Smooth muscle cell (in vitro differentiated cells): ENCODE measurements around the gene OTOS. TPM values are rescaled to one million over a fixed set of nuclear protein-coding genes. Genes with fewer than 3 reads are reported as not detected.

Experiments used
- DNase-seq: peaks from one replicate; lab custom pipeline; 2025; ENCODE audit not compliant: unreplicated experiment; lab: John Stamatoyannopoulos, UW
- H2AFZ ChIP-seq: fragments of 200-600 bp; sonication (generic); 2 replicates; pipeline ENCODE4 v1.6.0; 2016; ENCODE audit warnings: antibody characterized with exemption, low read depth, mild to moderate bottlenecking
- H3F3A ChIP-seq: fragments of 200-600 bp; sonication (generic); 2 replicates; pipeline ENCODE4 v1.6.0; 2017; ENCODE audit warnings: antibody characterized with exemption, low read depth
- H3K27ac ChIP-seq: fragments of 200-600 bp; sonication (generic); 2 replicates; pipeline ENCODE4 v1.5.1; 2016; ENCODE audit warnings: low read depth, mild to moderate bottlenecking
- H3K27me3 ChIP-seq: fragments of 200-600 bp; sonication (generic); 2 replicates; pipeline ENCODE4 v1.6.1; 2016; ENCODE audit warnings: low read depth, mild to moderate bottlenecking
- H3K36me3 ChIP-seq: fragments of 200-600 bp; sonication (generic); 2 replicates; pipeline ENCODE4 v1.5.1; 2016; ENCODE audit warnings: low read depth
- H3K4me1 ChIP-seq: fragments of 200-600 bp; sonication (generic); 2 replicates; pipeline ENCODE4 v1.5.1; 2016; ENCODE audit warnings: low read depth
- H3K4me2 ChIP-seq: fragments of 200-600 bp; sonication (generic); 2 replicates; pipeline ENCODE4 v1.6.0; 2016; ENCODE audit warnings: mild to moderate bottlenecking
- H3K4me3 ChIP-seq: fragments of 200-600 bp; sonication (generic); 2 replicates; pipeline ENCODE4 v1.5.1; 2016; ENCODE audit warnings: mild to moderate bottlenecking
- H3K79me2 ChIP-seq: fragments of 200-600 bp; sonication (generic); 2 replicates; pipeline ENCODE4 v1.6.0; 2016; ENCODE audit warnings: low read depth, mild to moderate bottlenecking
- H3K9ac ChIP-seq: fragments of 200-600 bp; sonication (generic); 2 replicates; pipeline ENCODE4 v1.6.0; 2016; ENCODE audit warnings: low read depth
- H3K9me3 ChIP-seq: fragments of 200-600 bp; sonication (generic); replicated peaks from 2 replicates; pipeline ENCODE4 v1.5.1; 2016; ENCODE audit warnings: low read depth
- H4K20me1 ChIP-seq: fragments of 200-600 bp; sonication (generic); 2 replicates; pipeline ENCODE4 v1.6.0; 2016; ENCODE audit warnings: low read depth
- WGBS: methylation state at CpG from one replicate; pipeline ENCODE4 v1.1.7; 2016; ENCODE audit warnings: low lambda C conversion rate; 5-methylcytosine and 5-hydroxymethylcytosine counted together
- polyA plus RNA-seq: library from polyadenylated mRNA; unstranded; fragments of >200 nt; fragmentation: Nextera tagmentation; extraction: Ambion mirVana; gene quantifications from 2 replicates; pipeline ENCODE4 v1.2.1, GENCODE V29; 2016
- total RNA-seq: library from RNA; depleted of rRNA; stranded (reverse); fragments of >200 nt; gene quantifications from 2 replicates; pipeline ENCODE4 v1.2.3, GENCODE V29; 2014
- TF ChIP-seq, protein P1 (sequence below): fragments of 200-600 bp; sonication (generic); IDR thresholded peaks from 2 replicates; pipeline ENCODE4 v1.5.1; 2017; ENCODE audit warnings: borderline replicate concordance, mild to moderate bottlenecking, antibody characterized with exemption; ENCODE audit not compliant: insufficient read depth, poor library complexity, severe bottlenecking

OTOS gene
- total and polyA plus RNA-seq, 2 experiments from 2014 or later = not detected

DNA sequence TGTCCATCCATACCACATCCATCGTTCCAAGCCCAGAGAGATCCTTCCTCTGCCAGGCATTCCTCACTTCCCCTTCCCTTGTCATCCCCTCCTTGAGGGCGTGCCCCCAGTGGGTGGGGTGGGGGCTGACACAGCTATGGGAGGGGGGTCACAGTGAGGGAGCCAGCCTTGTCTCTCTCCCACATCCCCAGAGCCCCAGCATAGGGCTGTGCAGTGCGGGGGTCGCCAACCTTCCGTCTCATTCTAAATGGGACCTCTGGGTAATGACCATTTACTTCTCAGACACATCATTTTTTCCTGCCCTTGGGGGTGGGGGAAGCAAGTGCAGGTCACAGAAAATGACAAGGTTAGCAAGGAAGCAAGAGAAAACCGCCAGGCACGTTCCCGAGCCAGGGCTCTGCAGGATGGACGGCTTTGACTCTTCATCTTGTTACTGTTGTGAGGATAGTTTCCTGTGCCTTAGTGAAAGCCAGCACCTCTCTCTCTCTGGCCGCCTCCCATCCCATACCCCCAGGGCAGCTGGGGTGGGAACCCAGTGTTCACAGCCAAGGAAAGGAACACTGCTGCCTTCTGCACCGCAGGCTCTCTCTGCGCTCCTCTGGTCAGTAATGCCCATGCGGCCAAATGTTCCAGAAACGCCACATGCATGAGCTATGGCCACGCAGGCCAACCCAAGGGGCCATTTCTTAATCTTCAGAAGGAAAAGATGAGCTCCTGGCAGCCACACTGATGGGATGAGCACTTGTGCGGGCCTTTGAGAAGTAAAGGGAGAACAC, 22.7 kb upstream of the OTOS start:
- WGBS = 90% methylated on average over 16 of the region's 16 CpGs
- H2AFZ ChIP-seq = no peak overlapping the region
- H3F3A ChIP-seq = no peaks in the 10 kb centered on the region
- H3K4me1 ChIP-seq = no peaks in the 10 kb centered on the region
- no peak for DNase-seq
- H3K27me3 ChIP-seq = peaks cover 4% of the 10 kb centered on the region
- H3K79me2 ChIP-seq = no peaks in the 10 kb centered on the region
- H3K4me2 ChIP-seq = no peak overlapping the region
- no peaks in the 10 kb centered on the region for H4K20me1 ChIP-seq
- no peaks in the 10 kb centered on the region for H3K9me3 ChIP-seq
- no peak overlapping the region for H3K27ac ChIP-seq
- H3K4me3 ChIP-seq = no peak overlapping the region
- no peaks in the 10 kb centered on the region for H3K36me3 ChIP-seq
- TF ChIP-seq, protein P1, sequence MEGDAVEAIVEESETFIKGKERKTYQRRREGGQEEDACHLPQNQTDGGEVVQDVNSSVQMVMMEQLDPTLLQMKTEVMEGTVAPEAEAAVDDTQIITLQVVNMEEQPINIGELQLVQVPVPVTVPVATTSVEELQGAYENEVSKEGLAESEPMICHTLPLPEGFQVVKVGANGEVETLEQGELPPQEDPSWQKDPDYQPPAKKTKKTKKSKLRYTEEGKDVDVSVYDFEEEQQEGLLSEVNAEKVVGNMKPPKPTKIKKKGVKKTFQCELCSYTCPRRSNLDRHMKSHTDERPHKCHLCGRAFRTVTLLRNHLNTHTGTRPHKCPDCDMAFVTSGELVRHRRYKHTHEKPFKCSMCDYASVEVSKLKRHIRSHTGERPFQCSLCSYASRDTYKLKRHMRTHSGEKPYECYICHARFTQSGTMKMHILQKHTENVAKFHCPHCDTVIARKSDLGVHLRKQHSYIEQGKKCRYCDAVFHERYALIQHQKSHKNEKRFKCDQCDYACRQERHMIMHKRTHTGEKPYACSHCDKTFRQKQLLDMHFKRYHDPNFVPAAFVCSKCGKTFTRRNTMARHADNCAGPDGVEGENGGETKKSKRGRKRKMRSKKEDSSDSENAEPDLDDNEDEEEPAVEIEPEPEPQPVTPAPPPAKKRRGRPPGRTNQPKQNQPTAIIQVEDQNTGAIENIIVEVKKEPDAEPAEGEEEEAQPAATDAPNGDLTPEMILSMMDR = no peak
- H3K9ac ChIP-seq = no peak overlapping the region

DNA sequence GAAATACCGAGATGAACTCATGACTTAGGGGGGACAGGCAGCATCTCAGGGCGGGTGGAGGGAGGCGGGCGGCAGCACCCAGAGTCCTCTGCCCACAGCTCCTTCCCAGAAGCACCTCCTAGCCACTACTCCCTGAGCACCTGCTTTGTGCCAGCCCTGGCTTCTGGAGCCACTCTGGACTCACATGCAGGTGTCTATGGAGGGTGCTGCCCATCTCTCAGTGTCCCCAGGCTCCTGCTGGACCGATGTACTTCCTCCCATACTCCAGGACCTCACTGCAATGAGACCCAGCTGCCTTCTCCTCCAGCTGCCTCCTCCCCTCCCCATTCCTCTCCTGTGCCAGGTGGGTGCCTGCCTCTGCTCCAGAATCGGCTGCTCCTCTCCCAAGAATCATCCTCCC, 22.1 kb upstream of the OTOS start:
- Histone ChIP-seq H4K20me1 (no peaks in the 10 kb centered on the region), H3K36me3 (no peaks in the 10 kb centered on the region), H2AFZ (no peak overlapping the region), H3K4me1 (no peaks in the 10 kb centered on the region), H3K9ac (no peak overlapping the region), H3F3A (no peaks in the 10 kb centered on the region), H3K4me3 (no peak overlapping the region), H3K27me3 (peaks cover 4% of the 10 kb centered on the region), H3K9me3 (no peaks in the 10 kb centered on the region), H3K27ac (no peak overlapping the region), H3K79me2 (no peaks in the 10 kb centered on the region), H3K4me2 (no peak overlapping the region)
- 77% methylated on average over 3 of the region's 6 CpGs for WGBS
- DNase-seq = no peak
- TF ChIP-seq, protein P1 = no peak

DNA sequence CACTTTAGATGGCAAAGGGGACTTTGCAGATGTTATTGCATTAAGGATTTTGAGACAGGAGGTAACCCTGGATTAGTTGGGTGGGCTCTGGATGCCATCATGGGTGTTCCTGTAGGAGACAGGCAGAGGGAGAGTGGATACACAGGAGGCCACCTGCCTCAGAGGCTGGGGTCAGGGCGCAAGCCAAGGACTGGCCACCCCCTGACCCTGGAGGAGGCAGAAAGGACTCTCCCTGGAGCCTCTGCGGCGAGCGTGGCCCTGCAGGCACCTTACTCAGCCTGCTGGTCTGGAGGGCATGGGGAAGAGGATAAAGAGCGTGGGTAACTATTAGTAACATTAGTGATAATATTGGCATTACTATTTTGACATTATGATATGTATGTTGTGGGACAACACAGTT, 21.6 kb upstream of the OTOS start:
- Histone ChIP-seq H3K9me3 (no peaks in the 10 kb centered on the region), H4K20me1 (no peaks in the 10 kb centered on the region), H3K4me3 (no peak overlapping the region), H3K79me2 (no peaks in the 10 kb centered on the region), H3K4me1 (no peaks in the 10 kb centered on the region), H3K9ac (no peak overlapping the region), H3F3A (no peaks in the 10 kb centered on the region), H3K27ac (no peak overlapping the region), H3K27me3 (peaks cover 4% of the 10 kb centered on the region), H3K4me2 (no peak overlapping the region), H2AFZ (no peak overlapping the region), H3K36me3 (no peaks in the 10 kb centered on the region)
- DNase-seq = no peak
- TF ChIP-seq, protein P1 = no peak
- WGBS = 79% methylated on average over 5 of the region's 5 CpGs
